Body of pancreas (tissue), 4 donors: ENCODE measurements around the gene CEACAM8.

Experiments
- CTCF ChIP-seq, 7 experiments: fragments of 450-650 bp in 4 of 7; fragments of 200-600 bp in 3 of 7; sonication (generic) in 3 of 7; IDR thresholded peaks; one replicate each; pipeline ENCODE4 v1.5.1; 2016 to 2019; ENCODE audit warnings: antibody characterized with exemption in 7 of 7
- POLR2A ChIP-seq, 3 donors: fragments of 450-650 bp; IDR thresholded peaks; one replicate each; pipeline ENCODE4 v1.6.1; 2016; ENCODE audit warnings: antibody characterized with exemption in 3 of 3, mild to moderate bottlenecking in 2 of 3

- TF ChIP-seq CTCF (IDR thresholded peaks at IDR 0.05) = no peak
- no peak for TF ChIP-seq POLR2A (IDR thresholded peaks at IDR 0.05)
Measured at GRCh38 chr19:42568006-42568405, 26.7 kb downstream of the CEACAM8 start.
